Smooth muscle cell of bladder (primary cell): Measurements from ENCODE around the gene COG1. TPM values are rescaled to one million over a fixed set of nuclear protein-coding genes. Genes with fewer than 3 reads are reported as not detected.

ENCODE experiments used
- total RNA-seq: library from RNA; depleted of rRNA; stranded (reverse); fragments of >200 nt; gene quantifications from 2 replicates; pipeline ENCODE4 v1.2.3, GENCODE V29; 2014

Gene COG1, protein sequence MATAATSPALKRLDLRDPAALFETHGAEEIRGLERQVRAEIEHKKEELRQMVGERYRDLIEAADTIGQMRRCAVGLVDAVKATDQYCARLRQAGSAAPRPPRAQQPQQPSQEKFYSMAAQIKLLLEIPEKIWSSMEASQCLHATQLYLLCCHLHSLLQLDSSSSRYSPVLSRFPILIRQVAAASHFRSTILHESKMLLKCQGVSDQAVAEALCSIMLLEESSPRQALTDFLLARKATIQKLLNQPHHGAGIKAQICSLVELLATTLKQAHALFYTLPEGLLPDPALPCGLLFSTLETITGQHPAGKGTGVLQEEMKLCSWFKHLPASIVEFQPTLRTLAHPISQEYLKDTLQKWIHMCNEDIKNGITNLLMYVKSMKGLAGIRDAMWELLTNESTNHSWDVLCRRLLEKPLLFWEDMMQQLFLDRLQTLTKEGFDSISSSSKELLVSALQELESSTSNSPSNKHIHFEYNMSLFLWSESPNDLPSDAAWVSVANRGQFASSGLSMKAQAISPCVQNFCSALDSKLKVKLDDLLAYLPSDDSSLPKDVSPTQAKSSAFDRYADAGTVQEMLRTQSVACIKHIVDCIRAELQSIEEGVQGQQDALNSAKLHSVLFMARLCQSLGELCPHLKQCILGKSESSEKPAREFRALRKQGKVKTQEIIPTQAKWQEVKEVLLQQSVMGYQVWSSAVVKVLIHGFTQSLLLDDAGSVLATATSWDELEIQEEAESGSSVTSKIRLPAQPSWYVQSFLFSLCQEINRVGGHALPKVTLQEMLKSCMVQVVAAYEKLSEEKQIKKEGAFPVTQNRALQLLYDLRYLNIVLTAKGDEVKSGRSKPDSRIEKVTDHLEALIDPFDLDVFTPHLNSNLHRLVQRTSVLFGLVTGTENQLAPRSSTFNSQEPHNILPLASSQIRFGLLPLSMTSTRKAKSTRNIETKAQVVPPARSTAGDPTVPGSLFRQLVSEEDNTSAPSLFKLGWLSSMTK
- total RNA-seq: 16.4 and 16.8 TPM in 2 replicates

DNA sequence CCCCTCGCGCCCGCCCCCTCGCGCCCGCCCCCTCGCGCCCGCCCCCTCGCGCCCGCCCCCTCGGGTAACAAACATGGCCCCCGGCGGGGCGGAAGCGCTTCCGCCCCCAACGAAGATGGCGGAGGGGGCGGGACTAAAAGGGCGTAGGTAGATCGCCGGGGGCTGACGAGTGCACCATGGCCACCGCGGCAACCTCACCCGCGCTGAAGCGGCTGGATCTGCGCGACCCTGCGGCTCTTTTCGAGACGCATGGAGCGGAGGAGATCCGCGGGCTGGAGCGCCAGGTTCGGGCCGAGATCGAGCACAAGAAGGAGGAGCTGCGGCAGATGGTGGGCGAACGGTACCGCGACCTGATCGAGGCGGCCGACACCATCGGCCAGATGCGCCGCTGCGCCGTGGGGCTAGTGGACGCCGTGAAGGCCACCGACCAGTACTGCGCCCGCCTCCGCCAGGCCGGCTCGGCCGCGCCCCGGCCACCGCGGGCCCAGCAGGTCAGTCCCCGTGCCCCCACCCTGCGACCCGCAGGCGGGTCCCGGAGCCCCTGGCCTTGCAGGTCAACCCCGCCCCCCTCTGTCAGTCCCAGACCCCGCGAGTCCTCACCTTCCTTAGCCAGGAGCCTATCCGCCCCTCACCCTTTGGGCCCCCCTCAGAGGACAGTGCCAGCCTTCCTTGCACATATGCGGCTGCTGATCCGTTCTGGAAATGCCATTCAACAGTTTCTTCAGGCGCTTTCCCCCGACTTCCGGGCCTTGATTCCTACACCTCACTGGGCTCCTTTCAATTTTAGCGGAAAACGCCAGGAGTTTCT is at the start of gene COG1:
Gene COG1 (plus strand): TSS at position 162 of the 808 bp plus-strand sequence. CDS start 15 bp downstream, at position 177.

Other genes starting within 250 kb of the COG1 start
- 30.7 and 32.7 TPM in 2 replicates for gene SLC39A11, start 100.4 kb upstream of the COG1 start, total RNA-seq
- gene SSTR2, start 28.0 kb upstream of the COG1 start, total RNA-seq: under 0.01 and 0.28 TPM in 2 replicates
- not detected in 2 replicates for gene CPSF4L, start 68.8 kb downstream of the COG1 start, total RNA-seq
- gene CDC42EP4, start 118.9 kb downstream of the COG1 start, total RNA-seq: 20.9 and 24.0 TPM in 2 replicates